IPS DF 4.7 (cell line): Measurements from ENCODE around the gene ERAP2.
"Not testable (repeated sequence)": the region's sequence is repeated elsewhere in the genome, so short reads cannot be mapped to it uniquely, and the experiment has no call there.

Source experiments
- DNase-seq: peaks from one replicate; pipeline ENCODE4 v3.0.0-alpha.2; 2013; ENCODE audit warnings: low spot score; ENCODE audit errors: extremely low read depth

The ERAP2 gene

DNA sequence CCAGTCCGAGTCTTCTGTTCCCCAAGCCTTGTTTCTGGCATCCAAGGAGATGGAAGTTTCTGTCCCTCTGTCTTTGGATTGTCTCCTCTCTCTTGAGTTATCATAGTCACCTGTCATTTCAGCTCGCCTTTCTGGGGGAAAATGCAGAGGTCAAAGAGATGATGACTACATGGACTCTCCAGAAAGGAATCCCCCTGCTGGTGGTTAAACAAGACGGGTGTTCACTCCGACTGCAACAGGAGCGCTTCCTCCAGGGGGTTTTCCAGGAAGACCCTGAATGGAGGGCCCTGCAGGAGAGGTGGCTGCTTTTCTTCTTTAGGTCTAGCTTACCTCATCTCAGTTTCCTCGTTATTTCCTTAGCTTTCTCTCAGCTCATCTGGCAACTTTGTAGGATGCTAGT, 25.1 kb downstream of the ERAP2 start:
- no peak for DNase-seq

DNA sequence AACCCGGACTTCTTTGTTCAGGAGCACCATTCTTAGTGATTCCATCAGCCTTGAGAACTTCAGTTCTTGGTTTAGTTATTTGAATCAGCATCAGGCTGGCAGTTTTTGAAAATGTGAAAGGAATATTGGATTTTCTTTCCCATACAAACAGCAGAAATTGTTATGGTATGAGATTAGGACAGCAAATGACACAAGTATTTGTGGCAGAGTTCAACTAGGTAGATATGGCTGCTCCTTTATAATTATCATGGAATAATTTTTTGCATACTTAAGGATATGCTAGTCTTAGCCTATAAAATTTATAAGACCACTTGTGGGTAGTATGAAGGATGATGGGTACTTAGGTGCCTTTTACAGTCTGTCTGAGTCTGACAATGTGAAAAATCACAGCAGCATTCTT, 25.5 kb downstream of the ERAP2 start:
- no peak for DNase-seq

DNA sequence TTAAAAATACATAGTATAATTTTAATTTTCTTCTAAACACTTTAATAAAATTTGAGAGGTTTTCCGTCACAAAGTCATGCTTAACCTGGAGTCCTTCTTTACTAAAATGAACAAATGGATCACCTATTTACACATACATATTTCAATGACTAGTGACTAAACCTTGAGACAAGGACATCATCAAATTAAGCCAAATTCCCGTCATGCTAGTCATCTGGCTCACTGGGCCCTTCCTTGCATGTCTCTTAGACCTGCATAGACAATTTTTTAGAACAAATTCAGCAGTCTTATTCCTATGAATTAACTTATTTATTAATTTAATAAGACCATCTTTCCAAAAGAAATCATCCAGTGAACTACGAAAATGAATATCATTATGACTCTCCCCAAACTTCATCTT, 26.6 kb downstream of the ERAP2 start:
- DNase-seq: no peak

DNA sequence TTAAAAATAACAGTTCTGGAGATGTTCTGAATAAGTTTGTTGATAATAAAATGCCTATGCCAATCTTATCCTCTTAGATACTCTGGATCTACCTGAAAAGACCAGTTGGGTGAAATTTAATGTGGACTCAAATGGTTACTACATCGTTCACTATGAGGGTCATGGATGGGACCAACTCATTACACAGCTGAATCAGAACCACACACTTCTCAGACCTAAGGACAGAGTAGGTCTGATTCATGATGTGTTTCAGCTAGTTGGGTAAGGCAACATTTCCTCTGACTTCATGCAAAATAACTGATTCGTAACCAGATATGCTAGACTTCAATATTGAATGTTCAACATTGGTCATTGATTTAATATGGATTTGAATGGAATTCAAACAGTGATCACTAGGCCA, 27.0 kb downstream of the ERAP2 start:
- DNase-seq: no peak

DNA sequence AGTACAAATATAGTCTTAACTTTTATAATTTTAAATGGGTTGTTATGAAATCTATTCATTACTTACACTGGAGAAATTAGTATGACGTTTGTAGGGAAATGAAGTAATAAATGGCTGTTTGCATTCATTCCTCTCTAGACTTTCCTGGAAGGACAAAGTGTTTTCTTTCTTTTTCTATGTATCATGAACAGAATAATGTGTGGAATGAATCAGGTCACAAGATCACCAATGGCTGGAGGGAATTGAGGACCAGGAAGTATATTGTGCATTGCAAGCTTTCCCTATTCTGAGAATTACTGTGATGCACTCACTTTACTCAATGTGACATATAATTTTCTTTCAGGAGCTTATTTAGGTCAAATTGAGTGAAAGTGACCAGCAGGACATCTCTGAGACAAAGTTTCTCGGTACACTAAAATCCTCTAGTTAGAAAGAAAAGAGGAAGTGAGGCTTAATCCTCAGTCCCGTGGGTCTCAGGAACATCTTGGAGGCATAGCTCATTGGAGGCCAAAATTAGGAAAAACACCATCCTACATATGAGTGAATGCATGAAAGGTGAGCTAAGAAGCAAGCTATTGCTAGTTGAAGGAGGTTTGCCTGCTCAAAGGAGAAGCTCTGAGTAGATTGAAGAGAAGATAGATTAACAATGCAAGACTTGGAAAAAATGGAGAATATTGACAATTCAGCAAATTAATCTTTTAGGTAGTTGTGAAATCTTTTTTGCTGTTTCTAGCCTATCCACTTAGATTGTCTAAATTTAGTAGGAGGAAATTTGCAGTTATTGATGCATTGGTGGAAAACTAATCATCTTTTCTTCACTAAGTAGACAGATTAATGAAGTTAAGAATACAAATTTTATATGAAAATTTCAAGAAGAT, 28.0 kb downstream of the ERAP2 start:
- no peak for DNase-seq

DNA sequence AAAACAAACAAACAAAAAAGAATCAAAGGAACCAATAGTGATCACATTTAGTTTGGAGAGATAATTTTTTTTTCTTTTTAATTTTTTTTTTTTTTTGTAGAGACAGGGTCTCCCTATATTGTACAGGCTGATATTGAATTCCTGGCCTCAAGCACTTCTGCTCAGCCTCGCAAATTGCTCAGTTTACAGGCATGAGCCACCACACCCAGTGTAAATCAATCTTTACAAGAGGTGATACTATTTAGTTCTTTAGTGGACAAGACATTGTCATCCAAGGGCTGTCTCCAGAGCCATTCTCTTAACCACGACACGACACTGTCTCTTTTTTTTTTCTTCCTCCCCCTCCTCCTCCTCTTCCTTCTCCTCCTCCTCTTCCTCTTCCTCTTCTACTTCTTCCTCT, 29.6 kb downstream of the ERAP2 start:
- no peak for DNase-seq

DNA sequence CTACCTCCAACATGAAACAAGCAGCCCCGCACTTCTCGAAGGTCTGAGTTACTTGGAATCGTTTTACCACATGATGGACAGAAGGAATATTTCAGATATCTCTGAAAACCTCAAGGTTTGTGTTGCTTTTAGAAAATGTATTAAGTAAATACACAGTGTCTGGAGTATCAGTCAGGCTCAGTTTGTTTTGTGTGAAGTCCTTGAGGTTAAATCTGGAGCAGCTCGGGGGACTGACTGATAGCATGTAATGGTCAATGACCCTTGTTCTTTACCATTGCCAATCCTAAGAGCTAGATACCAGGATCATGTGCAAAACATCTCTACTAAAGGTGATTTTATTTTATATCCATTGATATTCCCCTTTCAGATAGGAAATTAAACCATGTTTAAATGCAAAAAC, 32.7 kb downstream of the ERAP2 start:
- DNase-seq: no peak

DNA sequence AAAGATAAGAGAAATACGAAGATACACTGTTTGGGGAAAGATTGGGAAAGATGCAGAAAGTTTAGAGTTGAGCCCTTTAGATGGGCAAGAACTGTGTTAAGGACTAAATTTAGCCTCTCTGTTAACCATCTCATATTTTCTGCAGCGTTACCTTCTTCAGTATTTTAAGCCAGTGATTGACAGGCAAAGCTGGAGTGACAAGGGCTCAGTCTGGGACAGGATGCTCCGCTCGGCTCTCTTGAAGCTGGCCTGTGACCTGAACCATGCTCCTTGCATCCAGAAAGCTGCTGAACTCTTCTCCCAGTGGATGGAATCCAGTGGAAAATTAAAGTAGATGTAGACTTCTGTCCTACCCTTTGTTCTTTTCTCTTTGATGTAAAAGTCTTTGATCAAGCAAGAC, 33.1 kb downstream of the ERAP2 start:
- DNase-seq: no peak

DNA sequence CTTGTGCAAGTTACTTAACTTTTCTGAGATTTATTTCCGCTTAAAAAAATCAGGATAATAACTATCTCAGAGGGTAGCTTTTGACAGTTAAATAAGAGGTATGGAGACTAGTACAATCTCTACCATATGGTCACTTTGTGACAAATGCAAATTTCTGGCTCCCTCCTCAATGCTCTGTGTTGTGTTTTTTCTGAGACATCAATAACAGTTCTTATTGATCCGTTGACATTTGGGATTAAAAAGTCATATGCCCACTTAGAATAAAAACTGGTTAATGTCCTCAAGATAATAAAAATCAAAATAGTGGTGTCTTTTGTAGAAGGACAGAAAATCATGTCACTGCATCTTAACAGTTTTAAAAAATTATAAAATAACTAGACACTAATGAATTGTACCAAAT, 34.8 kb downstream of the ERAP2 start:
- no peak for DNase-seq

DNA sequence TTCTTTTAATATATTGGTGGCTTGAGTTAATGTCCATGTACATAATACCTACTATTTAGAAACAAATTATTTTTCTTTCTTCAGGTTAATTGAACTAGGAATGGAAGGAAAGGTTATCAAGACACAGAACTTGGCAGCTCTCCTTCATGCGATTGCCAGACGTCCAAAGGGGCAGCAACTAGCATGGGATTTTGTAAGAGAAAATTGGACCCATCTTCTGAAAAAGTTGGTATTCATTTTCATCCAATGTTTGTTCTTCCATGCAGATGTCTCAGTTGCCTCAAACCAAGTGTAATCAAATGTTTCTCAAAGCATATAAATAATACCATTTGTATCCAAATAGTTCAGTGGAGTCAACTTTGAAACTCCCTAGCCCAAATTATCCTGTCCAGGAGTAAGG, 36.9 kb downstream of the ERAP2 start:
- no peak for DNase-seq

DNA sequence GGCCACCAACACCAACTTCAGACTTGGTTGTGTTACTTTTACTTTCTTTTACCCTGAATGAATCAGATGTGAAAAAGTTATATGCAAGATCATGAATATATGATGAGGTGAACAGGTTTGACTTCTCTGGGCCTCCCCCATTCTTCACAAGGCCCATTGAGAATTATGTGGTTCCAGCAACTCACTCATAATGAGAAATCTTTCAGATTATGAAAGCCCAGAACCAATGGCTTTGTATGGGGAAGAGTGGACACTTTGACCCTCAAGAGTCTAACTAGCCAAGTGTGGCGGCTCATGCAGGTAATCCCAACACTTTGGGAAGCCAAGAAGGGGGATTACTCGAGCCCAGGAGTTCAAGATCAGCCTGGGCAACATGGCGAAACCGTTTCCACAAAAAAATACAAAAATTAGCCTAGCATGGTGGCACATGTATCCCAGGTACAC, 43.5 kb downstream of the ERAP2 start:
- DNase-seq: no peak

DNA sequence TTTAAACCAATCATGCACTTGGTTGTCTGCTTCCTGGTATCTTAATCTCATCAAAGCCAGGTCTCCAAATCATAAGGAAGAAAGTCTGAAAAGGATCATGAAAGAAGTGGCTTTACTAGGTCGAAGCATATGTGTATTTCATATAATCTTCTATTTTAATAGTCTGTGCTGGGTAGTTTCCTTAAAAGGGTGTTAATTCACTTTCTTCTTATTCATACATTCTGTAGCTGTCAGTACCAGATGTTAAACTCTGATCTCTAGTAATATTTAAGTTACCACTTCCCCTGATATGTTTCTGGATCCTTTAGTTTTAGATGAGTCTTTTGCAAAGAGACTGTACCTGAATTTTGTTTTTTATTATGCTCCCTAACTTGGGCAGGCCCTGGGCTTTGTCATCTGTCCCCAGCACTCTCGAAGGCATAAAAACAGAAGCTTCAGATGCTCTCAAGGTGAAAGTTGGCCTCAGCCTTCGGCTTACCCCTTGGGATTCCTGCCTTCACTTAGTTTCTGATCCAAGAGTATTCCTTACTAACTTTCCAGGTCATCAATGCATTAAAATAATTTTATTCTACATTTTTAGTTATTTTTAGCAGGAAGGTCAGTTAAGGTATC, 44.5 kb downstream of the ERAP2 start:
- no peak for DNase-seq

DNA sequence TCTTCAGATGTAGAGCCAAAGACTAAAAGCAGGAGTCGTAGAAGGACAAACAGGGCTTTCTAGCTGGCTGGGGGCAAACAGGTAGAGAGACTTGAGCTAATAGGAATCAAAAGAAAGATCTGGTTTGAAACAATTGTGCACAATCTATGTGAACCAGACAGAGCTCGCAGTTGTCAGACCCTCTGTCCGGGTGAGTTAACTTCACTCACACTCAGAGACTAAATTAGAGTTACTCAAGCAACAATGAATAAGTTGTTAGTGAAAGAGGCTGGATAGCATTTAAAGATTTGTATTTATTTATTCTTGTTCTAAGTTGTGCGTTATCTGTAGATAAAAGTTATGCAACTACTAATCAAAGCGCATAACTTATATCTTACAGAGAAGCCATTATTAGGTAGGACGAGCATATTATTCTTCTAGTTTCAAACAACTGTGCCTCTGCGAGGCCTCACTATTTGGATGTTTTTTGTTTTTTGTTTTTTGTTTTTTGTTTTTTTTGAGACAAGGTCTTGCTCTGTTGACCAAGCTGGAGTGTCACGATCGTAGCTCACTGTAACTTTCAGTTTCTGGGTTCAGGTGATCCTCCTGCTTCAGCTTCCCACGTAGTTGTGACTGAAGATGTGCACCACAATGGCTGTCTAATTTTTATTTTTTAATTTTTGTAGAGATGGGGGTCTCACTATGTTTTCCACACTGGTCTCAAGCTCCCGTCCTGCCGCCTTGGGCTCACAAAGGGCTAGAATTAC, 46.4 kb downstream of the ERAP2 start:
- no peak for DNase-seq

DNA sequence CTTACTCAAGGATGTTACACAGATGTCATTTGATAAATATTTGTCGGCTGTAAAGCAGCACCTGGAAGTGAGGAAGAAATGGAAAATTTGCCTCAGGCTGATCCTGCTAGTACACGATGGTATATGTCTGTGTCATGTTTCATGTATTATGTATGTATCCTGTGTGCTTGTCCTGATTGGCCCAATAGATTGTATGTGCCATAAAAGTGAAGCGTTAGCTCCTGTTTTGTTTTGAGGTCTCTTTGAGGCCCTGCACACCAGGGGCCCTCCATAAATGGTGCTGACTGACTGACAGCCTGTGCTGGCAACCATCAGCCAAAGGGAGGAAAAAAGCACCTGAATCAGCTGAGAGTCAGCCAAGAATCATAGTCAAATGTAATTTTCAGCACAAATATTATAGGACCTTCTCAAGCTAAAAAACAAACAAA, 47.7 kb downstream of the ERAP2 start:
- no peak for DNase-seq

DNA sequence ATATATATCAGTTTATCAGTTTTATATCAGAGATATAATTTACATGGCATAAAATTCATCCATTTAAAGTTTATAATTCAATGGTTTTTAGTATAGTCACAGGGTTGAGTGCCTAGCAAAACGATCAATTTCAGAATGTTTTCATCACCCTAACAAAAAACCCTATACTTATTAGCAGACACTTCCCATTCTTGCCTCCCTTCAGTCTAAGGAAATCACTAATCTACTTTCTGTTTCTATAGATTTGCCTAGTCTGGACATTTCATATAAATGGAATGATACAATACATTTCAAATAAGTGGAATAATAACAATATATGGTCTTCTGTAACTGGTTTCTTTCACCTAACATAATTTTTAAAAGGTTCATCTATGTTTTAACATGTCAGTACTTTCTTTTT, 50.0 kb downstream of the ERAP2 start:
- no peak for DNase-seq

DNA sequence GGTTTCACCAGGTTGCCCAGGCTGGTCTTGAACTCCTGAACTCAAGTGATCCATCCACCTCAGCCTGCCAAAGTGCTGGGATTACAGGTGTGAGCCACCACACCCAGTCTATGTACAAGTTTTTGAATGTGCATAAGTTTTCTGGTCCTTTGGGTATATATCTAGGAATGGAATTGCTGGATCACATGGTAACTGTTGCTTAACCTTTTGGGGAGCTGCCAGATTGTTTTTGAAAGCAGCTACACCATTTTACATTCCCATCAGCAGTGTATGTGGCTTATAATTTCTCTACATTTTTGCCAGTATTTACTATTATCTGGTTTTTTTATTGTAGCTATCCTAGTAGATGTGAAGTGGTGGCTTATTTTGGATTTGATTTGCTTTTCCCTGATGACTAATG, 50.7 kb downstream of the ERAP2 start:
- DNase-seq: no peak

DNA sequence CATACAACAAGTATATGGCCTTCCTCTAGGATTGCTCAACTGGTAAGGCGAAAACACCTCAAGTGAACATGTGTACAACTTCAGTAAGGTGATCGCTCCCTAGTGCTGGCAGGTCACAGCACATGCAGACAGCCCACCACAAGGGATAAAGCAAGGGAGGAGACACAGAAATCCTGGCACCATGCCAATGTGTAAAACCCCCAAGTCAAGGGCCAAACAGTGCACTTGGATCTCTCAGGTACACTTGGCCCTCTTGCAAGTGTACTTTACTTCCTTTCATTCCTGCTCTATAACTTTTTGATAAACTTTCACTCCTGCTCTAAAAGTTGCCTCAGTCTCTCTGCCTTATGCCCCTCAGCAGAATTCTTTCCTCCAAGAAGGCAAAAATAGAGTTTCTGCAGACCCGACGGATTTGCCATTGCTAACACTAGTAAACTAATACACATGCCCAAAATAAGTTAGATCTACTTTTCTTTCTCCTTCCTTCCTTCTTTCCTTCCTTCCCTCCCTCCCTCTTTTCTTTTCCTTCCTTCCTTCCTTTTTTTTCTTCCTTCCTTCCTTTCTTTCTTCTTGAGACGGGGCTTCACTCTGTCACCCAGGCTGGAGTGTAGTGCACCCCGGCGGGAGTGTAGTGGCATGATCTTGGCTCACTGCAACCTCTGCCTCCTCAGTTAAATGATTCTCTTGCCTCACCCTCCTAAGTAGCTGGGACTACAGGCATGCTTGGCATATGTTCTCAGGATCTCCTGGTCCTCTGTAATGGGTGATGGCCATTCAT, 52.8 kb downstream of the ERAP2 start:
- no peak for DNase-seq

DNA sequence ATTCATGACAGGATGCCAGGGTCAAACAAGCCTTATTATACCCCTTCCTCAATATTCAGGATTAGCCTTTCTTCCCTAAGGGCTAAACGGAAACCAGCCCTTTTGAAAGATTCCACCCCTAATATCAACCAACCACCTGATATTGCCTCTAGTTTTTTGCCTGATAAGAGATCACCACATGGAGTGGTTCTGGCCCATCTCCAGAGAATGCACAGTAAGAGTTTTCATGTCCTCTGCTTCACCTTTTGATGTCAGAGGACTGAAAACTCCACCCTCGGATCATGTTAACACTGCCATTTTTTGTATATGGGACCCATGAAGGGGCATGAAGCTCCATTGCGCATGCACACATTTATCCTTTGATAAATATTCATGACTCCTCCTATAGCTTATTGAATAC, 53.8 kb downstream of the ERAP2 start:
- DNase-seq: no peak

DNA sequence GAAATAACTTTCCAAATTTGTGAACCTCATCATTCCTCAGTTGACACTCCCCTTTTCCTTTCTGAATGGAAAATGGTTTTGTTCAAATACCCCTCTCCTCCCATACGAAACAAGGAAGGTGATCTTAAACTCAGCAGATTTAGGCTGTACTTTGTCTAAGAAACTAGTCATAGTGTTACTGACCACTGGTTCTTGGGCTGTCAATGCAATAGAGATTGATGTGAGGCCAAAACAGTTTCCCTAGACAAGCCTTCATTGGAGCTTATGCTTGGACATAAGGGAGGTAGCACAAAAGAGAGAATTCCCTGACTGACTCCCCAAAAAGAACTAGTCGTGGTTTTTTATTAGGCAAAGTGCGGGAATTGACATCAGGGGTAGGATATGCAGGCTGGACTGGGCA, 54.3 kb downstream of the ERAP2 start:
- DNase-seq: no peak

DNA sequence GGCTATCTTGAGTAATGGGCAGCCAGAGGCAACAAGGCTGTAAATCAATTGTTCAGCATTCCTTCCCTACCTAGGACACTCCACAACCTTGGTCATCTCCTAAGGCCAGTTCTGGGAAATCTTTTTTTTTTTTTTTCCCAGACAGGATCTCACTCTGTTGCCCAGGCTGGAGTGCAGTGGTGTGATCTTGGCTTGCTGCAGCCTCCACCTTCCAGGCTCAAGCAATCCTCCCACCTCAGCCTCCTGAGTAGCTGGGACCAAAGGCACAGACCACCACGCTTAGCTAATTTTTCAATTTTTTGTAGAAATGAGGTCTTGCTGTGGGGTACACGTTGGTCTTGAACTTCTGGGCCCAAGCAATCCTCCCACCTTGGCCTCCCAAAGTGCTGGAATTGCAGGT, 54.7 kb downstream of the ERAP2 start:
- DNase-seq: not testable (repeated sequence)

DNA sequence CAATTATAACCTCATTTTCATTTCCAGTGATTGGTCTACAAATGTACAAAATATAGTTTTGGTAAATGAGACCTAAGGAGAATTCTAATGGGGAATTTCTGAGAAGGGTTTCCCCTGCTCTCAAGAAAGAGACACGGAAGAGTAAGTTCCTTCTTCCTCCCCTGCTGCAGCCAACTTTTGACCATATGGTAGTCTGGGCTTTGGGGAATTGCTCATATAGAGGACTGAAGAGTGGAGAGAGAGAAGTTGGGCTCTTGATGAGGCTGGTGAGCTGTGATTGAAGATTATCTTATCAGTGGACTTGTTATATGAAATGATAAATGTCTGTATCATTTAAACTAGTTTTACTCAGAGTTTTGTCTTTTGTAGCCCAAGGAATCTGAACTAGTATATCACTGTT, 55.3 kb downstream of the ERAP2 start:
- no peak for DNase-seq

DNA sequence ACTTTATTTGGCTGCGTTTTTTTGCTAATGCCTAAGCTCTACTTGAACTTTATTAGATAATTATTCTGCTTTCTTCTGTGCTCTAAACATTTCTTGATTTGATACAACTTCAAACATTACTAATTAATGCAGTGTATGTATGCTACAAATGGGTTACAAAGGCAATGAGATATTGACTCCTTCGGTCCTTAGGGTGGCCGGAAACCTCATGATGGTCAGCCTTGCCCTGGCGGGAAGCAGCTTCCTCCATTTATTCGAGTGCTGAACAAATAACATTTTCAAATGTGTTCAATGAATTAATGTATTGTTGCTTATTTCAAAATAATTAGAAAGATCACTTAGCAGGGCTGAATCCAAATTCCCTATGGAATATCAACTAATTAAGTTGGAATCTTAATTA, 55.7 kb downstream of the ERAP2 start:
- DNase-seq: no peak
